ENCODE measurements around the gene CDK15.

CDK15 gene

GRCh38 chr2:201923436-201924328, 117.3 kb downstream of the CDK15 start:
- Histone ChIP-seq H3K4me3 (ENCODE audit: low read depth, low read length) (no peak overlapping the region), H3K4me1 (ENCODE audit: control insufficient read depth, insufficient read depth, low read length) (no peaks in the 10 kb centered on the region), H3K9me3 (ENCODE audit: control insufficient read depth, insufficient read depth, low read depth, low read length) (no peaks in the 10 kb centered on the region), H3K36me3 (ENCODE audit: control insufficient read depth in 2 of 2, insufficient read depth in 1 of 2, low read length in 2 of 2) (no peaks in the 10 kb centered on the region), H3K27ac (ENCODE audit: extremely low read depth, low read depth, low read length) (no peak overlapping the region)
- ChIA-PET POLR2A (no interaction called here), CTCF (interaction anchor here (0.6 kb wide), 1 partner anchor 313 kb away, joined by 3 read pairs; no protein-coding TSS in a partner anchor)
- TF ChIP-seq ZNF132 (tag by site-specific recombination; IDR thresholded peaks at IDR 0.05; ENCODE audit: borderline replicate concordance) (no peak), ZNF211 (tag by site-specific recombination; IDR thresholded peaks at IDR 0.05; ENCODE audit: low read depth) (no peak)

GRCh38 chr2:201924453-201924852, 118.1 kb downstream of the CDK15 start:
- CTCF ChIA-PET: interaction anchor here (0.6 kb wide), 1 partner anchor 312 kb away, joined by 3 read pairs; no protein-coding TSS in a partner anchor
- Histone ChIP-seq H3K9me3 (ENCODE audit: control insufficient read depth, insufficient read depth, low read depth, low read length) (no peaks in the 10 kb centered on the region), H3K4me1 (ENCODE audit: control insufficient read depth, insufficient read depth, low read length) (no peaks in the 10 kb centered on the region), H3K36me3 (ENCODE audit: control insufficient read depth in 2 of 2, insufficient read depth in 1 of 2, low read length in 2 of 2) (no peaks in the 10 kb centered on the region), H3K4me3 (ENCODE audit: low read depth, low read length) (no peak overlapping the region), H3K27ac (ENCODE audit: extremely low read depth, low read depth, low read length) (no peak overlapping the region)
- TF ChIP-seq ZNF843 (tag by site-specific recombination; IDR thresholded peaks at IDR 0.05) (no peak), SP3 (tag by site-specific recombination; IDR thresholded peaks at IDR 0.05) (no peak), ZNF169 (tag by site-specific recombination; IDR thresholded peaks at IDR 0.05) (no peak), MZF1 (tag by site-specific recombination; IDR thresholded peaks at IDR 0.05; ENCODE audit: borderline replicate concordance) (no peak), ZNF791 (tag by site-specific recombination; IDR thresholded peaks at IDR 0.05) (no peak), ZBTB8A (tag by site-specific recombination; IDR thresholded peaks at IDR 0.05) (no peak), ZNF239 (tag by site-specific recombination; IDR thresholded peaks at IDR 0.05) (no peak), ZNF292 (tag by site-specific recombination; IDR thresholded peaks at IDR 0.05; ENCODE audit: borderline replicate concordance, low read depth) (no peak), ZNF639 (tag by site-specific recombination; IDR thresholded peaks at IDR 0.05) (no peak), ZBTB49 (tag by site-specific recombination; IDR thresholded peaks at IDR 0.05; ENCODE audit: low read depth) (no peak), ZNF701 (tag by site-specific recombination; IDR thresholded peaks at IDR 0.05) (no peak), ZBTB17 (tag by site-specific recombination; IDR thresholded peaks at IDR 0.05) (no peak), ZXDB (tag by site-specific recombination; IDR thresholded peaks at IDR 0.05) (no peak)
- POLR2A ChIA-PET: no interaction called here

- Histone ChIP-seq H3K27ac (ENCODE audit: extremely low read depth, low read depth, low read length) (no peak overlapping the region), H3K4me1 (ENCODE audit: control insufficient read depth, insufficient read depth, low read length) (no peaks in the 10 kb centered on the region), H3K4me3 (ENCODE audit: low read depth, low read length) (no peak overlapping the region), H3K9me3 (ENCODE audit: control insufficient read depth, insufficient read depth, low read depth, low read length) (no peaks in the 10 kb centered on the region), H3K36me3 (ENCODE audit: control insufficient read depth in 2 of 2, insufficient read depth in 1 of 2, low read length in 2 of 2) (no peaks in the 10 kb centered on the region)
- TF ChIP-seq GLIS1 (tag by site-specific recombination; IDR thresholded peaks at IDR 0.05) (no peak), ZNF677 (tag by site-specific recombination; IDR thresholded peaks at IDR 0.05) (no peak)
- POLR2A ChIA-PET: no interaction called here
- CTCF ChIA-PET: no interaction called here
Observed at GRCh38 chr2:201925056-201925455, 118.7 kb downstream of the CDK15 start.

All from HEK293 (cell line).